Putamen (tissue), 1 donor: Measurements from ENCODE around the gene LAMA5.

ENCODE experiments used
- DNase-seq: peaks from one replicate; pipeline ENCODE4 v3.0.0-alpha.2; 2016; ENCODE audit warnings: low spot score

Gene LAMA5

DNA sequence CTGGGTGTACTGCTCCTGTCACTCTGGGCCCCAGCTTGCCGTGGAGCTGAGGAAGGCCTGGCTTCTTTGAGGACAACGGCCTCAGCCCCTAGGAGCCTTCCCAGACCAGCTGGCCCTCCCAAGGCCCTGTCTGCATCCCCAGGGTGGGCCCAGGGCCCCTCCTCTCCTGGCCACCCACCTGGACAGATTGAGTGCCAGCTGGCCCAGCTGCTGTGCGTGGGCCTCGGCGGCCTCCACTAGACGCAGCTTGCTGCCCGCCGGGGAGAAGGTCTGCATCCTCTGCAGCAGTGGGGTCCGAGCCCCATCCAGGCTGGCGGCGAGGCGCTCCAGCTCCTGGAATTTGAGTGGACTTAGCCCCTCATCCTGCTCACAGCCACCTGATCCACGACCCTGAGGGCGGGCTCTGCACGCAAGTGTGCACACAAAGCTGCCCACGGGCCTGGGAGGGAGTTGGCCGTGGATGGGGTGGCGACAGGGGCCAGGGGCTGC lies 49.9 kb downstream of the LAMA5 start:
- DNase-seq: no peak

GRCh38 chr20:62316331-62317166 lies 50.6 kb downstream of the LAMA5 start:
- no peak for DNase-seq

DNA sequence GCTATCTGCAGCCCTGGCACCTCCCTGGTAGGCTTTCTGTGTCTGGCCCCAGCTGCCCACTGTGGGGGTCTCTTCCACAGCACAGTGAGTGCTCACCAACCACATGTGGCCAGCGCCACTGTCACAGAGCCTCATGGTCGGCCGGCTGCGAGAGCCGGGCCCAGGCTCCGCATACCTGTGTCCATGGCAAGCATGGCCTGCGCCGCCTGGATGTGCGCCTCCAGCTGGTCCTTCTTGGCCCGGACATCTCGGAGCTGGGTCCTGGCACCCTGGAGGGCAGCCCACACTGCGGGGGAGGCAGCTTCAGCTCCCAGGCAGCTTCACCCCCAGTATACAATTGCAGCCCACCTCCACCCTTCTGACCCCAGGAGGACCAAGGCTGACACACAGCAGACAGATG lies 51.3 kb downstream of the LAMA5 start:
- DNase-seq: no peak

- no peak for DNase-seq
Measured at GRCh38 chr20:62314711-62315302, 52.3 kb downstream of the LAMA5 start.

DNA sequence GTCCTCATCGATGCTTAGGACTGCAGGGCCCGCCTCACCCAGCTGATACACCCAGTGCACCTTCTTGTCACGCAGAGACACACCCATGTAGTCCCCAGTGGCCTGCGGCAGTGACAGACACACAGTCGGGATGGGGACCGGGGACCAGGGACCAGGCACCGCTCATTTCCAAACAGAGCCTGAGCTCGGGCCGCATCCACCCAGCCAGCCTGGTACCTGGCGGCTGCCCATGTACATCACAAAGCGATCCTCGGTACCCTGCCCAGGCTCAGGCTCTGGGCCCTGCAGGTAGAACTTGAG lies 52.8 kb downstream of the LAMA5 start:
- DNase-seq: no peak

DNA sequence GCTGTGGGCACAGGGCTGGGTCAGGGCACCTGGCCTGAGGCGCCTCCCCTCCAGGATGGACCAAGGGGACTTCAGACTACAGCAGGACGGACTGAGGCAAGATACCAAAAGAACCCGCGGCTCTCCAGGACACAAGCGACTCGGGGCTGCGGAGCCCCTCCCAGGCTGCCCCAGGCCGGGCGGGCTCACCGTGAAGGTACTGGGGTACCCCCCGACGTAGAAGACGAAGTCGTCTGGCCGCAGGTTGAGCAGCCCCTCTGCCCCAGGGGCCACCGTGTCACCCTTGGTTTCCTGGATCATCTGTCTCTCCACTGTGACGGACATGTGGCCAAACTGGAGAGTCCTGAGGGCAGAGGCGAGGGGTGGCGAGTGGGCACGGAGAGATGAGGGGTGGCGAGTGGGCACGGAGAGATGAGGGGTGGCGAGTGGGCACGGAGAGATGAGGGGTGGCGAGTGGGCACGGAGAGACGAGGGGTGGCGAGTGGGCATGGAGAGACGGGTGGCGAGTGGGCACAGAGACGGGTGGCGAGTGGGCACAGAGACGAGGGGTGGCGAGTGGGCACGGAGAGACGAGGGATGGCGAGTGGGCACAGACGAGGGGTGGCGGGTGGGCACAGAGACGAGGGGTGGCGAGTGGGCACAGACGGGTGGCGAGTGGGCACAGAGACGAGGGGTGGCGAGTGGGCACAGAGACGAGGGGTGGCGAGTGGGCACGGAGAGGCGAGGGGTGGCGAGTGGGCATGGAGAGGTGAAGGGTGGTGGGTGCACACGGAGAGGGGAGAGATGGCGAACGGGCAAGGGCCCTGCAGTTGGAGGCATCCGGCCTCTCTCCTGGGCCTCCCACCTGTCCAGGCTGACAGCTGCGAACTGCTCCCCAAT lies 53.4 kb downstream of the LAMA5 start:
- no peak for DNase-seq

GRCh38 chr20:62313021-62313420 lies 54.1 kb downstream of the LAMA5 start:
- no peak for DNase-seq

DNA sequence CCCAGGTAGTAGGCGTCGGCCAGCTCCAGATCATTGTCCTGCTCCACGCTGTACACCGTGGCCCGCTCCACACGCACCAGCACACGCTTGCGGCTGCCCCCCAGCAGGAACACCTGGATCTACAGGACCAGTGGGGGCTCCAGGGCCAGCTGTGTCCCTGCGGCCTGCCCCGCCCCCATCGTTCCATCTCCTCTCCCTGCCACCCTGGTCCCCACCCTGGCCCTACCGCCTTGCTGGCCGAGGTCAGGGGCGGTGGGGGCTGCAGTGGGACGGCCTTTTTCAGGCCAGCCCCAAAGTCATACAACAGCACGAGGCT lies 54.5 kb downstream of the LAMA5 start:
- no peak for DNase-seq

DNA sequence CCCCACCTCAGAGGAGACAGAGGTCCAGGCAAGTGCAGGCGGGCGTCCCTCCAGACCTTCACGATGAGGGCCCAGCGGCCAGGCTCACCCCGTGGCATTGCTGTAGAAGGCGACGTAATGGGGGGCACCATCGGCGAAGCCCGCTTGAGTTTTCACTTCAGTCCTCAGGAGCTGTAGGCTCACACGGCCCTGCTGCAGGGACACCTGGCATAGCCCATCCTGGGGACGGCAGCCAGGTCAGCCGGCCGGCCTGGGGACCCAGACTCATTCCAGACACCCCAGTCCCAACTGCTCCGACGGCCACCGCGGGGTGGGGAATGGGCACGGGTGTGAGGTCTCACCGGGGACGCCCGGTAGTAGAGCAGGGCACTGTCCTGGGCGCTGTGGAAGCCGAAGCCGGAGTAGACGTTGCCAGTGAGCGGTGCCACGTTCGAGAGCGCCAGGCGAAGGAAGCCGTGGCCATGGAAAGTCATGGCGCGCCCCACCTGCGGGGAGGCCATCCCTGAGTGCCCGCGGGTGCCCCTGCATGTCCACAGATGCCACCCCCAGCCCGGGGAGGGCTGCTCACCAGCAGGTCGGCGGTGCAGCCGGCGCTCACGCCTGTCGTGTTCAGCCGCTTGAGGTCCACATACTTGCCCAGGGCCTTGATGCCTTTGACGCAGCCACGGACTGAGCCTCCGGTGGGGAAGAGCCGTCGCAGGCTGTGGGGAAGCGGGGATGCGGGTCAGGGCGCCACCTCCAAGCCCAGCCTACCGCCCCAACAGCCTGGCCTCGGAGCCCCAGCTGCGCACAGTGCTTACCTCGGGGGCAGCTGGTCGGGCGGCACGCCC lies 55.1 kb downstream of the LAMA5 start:
- DNase-seq: no peak

- no peak for DNase-seq
Measured at GRCh38 chr20:62311150-62311549, 56.0 kb downstream of the LAMA5 start.

- no peak for DNase-seq
Measured at GRCh38 chr20:62310757-62311121, 56.4 kb downstream of the LAMA5 start.

DNA sequence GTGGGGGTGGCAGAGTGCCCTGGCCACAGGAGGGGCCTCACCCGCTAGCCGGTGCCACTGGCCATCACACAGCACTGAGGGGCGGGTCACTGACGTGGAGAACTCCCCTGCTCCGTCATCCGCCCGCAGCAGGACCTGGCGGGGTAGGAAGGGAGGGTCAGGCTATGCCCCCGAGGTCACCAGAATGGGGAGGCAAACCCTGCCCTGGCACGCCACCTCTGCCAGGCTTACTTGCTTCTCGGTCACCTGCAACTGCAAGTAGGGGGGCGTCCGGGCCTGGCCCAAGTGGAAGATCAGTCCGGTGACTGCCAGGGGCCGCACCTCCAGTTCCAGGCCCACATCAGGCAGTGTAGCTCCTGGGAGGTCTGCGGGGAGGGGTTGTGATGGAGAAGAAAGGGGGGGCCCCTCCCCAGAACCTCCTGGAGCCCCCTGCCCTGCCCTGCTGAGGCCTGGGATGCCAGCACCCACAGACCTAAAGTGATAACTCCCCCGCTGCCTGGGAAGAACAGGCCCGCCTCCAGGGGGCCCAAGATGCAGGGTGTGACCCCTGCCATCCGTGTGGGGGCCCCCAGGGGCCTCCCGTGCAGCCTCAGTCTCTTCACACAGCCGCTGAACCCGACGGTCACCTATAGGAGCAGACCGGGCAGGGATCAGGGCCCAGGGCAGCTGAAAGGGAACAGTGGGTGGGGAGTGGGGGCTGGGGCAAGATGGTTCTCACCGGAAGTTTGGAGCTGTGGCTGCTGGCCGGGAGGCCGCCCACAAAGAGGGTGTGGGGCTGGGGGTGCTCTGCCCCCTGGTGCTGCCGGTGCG lies 57.0 kb downstream of the LAMA5 start:
- DNase-seq: no peak

DNA sequence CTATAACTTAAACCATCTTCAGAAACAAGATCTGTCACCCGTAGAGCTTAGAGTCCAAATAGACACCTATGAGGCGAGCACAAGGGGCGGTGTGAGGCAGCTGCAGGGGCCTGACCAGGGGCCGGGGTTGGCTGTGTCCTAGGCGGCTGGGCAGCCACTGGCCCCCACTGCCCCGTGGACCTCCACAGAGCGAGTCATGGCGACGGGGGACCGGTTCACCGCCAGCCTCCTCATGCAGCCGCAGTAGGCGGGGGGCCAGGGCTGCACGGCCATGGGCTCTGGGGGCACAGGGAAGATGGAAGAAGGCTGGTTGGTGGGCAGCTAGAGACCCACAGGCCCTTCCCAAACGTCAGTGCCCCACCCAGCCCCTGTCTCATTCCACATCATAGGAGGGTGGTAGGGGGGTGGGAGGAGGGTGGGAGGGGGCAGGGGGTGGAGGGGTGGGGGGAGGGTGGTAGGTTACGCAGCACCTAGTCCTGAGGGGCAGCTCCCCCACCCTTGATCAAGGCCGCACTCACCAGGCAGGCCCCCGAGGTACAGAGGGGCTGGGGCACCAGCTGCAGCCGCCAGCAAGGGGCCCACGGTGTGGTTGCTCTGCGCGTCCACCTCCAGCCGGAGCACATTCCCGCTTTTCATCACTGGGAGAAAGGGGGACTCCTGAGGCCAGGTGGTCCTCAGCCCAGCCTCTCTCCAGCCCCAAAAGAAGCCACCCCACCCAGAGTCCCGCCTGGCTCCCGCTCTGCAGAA lies 57.7 kb downstream of the LAMA5 start:
- DNase-seq: no peak

- DNase-seq: no peak
Measured at GRCh38 chr20:62308102-62308822, 58.9 kb downstream of the LAMA5 start.

DNA sequence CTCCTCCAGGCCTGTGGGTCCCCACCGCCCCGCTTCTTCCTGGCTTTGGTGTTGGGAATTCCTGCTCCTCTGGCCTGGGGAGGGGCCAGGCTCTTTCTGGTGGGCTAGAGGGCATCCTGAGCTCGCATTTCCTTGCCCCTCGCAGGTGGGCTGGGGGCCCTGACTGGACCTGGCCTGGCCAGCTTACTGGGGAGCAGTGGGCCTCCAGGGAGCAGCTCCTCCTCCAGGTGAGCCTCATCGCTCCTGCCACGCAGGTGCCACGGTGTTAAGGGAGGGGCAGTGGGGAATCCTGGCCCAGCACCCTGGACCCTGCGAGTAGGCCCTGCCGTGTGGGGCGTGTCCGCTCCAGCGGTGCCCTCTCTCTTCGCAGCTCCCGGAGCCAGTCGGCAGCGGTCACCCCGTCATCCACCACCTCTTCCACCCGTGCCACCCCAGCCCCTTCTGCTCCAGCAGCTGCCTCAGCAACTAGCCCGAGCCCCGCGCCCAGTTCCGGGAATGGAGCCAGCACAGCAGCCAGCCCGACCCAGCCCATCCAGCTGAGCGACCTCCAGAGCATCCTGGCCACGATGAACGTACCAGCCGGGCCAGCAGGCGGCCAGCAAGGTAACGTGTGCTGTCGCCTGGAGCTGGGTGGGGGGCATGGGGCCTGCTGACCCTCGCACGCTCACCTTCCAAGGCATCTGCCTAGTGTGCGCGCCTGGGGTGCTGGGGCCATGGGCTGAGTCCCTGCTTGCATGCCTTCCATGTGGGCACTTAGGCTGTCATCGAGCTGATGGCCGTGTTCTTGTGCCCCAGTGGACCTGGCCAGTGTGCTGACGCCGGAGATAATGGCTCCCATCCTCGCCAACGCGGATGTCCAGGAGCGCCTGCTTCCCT lies 59.6 kb downstream of the LAMA5 start:
- no peak for DNase-seq

DNA sequence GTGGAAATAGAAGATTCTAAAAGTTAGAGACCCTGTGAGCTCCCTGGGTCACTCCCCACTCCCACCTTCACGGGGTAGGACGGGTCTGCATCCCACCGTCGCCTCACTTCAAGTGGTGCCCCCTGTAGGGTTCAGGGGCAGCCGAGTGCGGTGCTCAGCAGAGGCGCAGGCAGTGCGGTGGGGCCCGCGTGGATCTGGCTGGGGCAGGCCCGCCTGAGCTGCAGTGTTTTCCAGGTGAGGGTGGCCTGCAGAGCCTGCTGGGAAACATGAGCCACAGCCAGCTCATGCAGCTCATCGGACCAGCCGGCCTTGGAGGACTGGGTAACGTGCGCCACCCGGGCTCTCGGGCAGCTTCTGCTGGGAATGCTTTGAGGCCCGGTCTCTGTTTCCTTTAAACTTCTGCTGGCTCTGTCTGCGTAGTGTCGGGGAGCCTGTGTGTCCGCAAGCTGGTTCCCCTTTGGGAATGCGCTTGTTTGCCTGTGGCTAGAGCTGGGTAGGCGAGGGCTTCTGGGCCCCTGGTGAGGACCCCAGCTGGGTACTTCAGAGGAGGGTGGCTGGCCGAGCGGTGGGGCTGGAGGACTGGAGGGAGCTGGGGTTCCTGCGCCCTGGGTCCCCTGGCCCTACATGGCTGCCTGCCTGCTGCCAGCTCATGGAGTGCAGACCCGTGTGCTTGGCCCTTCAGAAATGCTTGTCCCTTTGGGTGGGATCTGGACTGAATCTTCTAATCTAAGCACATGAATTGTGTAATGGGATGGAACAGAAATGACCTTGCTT lies 60.5 kb downstream of the LAMA5 start:
- no peak for DNase-seq

GRCh38 chr20:62305765-62306413 lies 61.2 kb downstream of the LAMA5 start:
- DNase-seq: no peak
